Skeletal muscle satellite cell (primary cell): ENCODE results near the gene MAGI1.

Source experiments
- H3K27me3 ChIP-seq: 2 replicates; pipeline ENCODE4 v1.7.0; 2013; ENCODE audit warnings: low read length; ENCODE audit not compliant: control insufficient read depth, insufficient read depth
- H3K36me3 ChIP-seq: 2 replicates; pipeline ENCODE4 v1.7.0; 2013; ENCODE audit warnings: mild to moderate bottlenecking, control low read depth, low read length; ENCODE audit not compliant: insufficient read depth
- H3K4me1 ChIP-seq: 2 replicates; pipeline ENCODE4 v1.7.0; 2013; ENCODE audit warnings: low read length; ENCODE audit not compliant: control insufficient read depth, insufficient read depth
- H3K4me2 ChIP-seq: 2 replicates; pipeline ENCODE4 v1.7.0; 2013; ENCODE audit warnings: mild to moderate bottlenecking, low read length
- H3K4me3 ChIP-seq: 2 replicates; pipeline ENCODE4 v1.7.0; 2013; ENCODE audit warnings: low read length
- H3K9ac ChIP-seq: 2 replicates; pipeline ENCODE4 v1.7.0; 2013; ENCODE audit warnings: mild to moderate bottlenecking, low read depth, low read length, moderate library complexity
- H3K9me3 ChIP-seq: replicated peaks from 2 replicates; pipeline ENCODE4 v1.7.0; 2013; ENCODE audit warnings: mild to moderate bottlenecking, control low read depth, low read length

The MAGI1 gene

DNA sequence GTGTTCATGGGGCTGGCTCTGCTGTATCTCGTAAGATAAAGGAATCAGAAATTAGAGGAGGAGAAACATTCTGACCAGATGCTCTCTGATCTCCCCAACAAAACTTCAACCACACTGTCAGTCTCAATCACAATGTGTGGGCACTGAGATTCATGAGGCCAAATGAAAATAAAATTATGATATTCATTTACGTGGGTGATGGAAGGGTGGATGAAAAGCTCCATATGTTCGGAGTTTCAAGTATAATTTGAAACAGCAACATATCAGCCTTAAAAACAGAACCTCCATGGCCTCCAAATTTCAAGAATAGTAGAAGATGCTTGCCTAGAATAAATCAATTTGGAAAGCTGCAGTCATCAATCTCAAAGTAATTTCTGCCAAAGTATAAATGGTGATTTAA, 363.7 kb downstream of the MAGI1 start:
- H3K27me3 ChIP-seq: no peaks in the 10 kb centered on the region
- H3K4me2 ChIP-seq: no peak overlapping the region
- H3K36me3 ChIP-seq: no peaks in the 10 kb centered on the region
- no peak overlapping the region for H3K4me3 ChIP-seq
- no peaks in the 10 kb centered on the region for H3K9me3 ChIP-seq
- H3K9ac ChIP-seq: no peak overlapping the region
- no peaks in the 10 kb centered on the region for H3K4me1 ChIP-seq

DNA sequence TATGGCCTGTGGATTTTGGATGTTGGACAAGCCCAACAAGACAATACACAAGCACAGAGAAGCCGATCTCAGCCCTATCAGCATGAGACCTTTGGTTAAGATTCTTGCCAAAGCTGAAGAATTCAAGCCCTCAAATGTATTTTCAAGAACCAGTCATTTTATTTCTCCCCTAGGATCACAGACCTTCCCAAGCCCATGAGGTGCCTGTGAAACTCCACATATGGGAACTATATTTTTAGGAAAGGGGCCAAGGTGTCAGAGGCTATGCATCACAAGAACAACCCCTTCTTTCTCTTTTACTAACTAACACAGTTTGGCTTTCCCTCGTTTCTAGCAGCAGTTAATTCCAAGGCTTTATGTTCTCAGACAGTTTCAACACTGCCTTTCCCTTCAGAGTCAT, 364.5 kb downstream of the MAGI1 start:
- no peaks in the 10 kb centered on the region for H3K4me1 ChIP-seq
- H3K4me2 ChIP-seq: no peak overlapping the region
- H3K27me3 ChIP-seq: no peaks in the 10 kb centered on the region
- no peak overlapping the region for H3K9ac ChIP-seq
- no peak overlapping the region for H3K4me3 ChIP-seq
- H3K9me3 ChIP-seq: no peaks in the 10 kb centered on the region
- no peaks in the 10 kb centered on the region for H3K36me3 ChIP-seq

DNA sequence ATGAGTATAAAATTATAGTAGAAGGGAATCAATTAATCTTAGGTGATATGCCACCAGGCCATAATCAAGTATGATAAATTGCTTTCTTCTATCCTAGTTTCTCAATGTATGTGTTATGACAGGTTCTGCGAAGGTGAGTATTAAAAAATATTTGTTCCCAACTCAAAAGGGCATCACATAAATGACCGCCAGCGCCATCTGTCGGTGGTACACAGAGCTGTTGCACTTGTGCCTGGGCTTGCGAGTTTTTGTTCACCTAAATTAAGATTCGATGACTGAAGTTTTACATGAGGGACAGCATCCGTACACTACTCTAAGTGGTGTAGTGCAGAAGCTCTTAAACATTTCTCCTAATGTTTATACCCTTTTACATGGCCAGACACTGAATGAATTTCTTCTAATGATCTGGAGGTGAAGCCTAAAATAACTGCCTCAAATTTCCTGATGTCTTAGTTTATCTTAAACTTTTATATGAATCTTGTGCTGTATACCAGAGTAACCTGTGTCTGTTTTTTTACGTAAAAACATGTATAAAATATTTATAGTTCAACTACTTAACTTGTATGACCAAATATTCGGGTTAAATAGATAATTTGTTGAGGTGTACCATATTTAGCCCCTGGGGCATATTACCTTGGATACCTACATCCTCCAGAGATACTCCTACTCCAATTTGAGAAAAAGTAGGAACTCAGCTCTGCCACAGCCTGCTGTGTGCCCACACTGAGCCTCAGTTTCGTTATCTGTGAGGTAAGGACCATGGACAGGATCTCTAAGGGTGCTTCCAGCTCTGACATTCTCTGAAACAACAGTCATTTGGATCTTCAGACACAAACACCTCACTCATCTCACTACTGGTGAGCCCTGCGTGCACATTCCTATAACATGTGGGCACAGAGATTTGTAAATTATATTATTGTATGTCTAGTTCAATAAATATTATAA, 365.6 kb downstream of the MAGI1 start:
- Histone ChIP-seq H3K9ac (no peak overlapping the region), H3K4me3 (no peak overlapping the region), H3K4me1 (no peaks in the 10 kb centered on the region), H3K27me3 (no peaks in the 10 kb centered on the region), H3K9me3 (no peaks in the 10 kb centered on the region), H3K36me3 (no peaks in the 10 kb centered on the region), H3K4me2 (no peak overlapping the region)

DNA sequence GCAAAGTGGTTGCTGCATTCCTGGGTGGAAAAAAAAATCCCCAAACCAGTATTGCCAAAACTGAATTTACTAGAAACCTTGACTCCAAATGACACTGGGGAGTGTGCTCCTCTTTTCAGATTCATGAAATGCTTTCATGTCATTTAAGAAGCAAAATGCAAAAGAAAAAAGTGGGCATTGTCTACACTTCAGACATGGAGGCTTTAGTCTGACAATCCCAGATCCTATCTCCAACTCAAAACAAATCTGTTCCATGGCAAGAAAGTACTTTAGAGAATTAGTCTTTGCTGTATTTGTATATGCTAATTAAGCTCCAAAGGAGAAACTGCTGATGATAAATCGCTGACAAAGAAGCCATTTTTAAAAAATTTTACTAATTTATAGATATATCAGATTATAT, 366.7 kb downstream of the MAGI1 start:
- Histone ChIP-seq H3K4me1 (no peaks in the 10 kb centered on the region), H3K4me2 (no peak overlapping the region), H3K36me3 (no peaks in the 10 kb centered on the region), H3K27me3 (no peaks in the 10 kb centered on the region), H3K9me3 (no peaks in the 10 kb centered on the region), H3K9ac (no peak overlapping the region), H3K4me3 (no peak overlapping the region)

DNA sequence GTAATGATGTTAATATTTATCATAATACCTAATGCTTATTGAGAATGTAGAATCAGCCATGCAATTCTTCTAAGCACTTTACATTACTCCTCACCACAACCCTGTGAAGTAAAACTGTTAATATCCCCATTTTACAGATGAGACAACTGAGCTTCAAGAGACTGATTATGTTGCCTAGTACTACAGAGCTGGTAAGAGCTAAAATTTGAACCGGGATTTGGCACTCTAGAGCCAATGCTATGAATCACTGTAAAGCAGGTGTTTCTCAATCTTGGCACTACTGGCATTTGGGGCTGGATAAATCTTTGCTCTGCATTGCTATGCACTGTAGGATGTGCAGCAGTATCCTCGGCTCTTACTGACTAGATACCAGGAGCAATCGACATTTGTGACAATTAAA, 367.7 kb downstream of the MAGI1 start:
- no peaks in the 10 kb centered on the region for H3K36me3 ChIP-seq
- no peaks in the 10 kb centered on the region for H3K4me1 ChIP-seq
- H3K4me2 ChIP-seq: no peak overlapping the region
- no peaks in the 10 kb centered on the region for H3K9me3 ChIP-seq
- H3K4me3 ChIP-seq: no peak overlapping the region
- no peaks in the 10 kb centered on the region for H3K27me3 ChIP-seq
- no peak overlapping the region for H3K9ac ChIP-seq

DNA sequence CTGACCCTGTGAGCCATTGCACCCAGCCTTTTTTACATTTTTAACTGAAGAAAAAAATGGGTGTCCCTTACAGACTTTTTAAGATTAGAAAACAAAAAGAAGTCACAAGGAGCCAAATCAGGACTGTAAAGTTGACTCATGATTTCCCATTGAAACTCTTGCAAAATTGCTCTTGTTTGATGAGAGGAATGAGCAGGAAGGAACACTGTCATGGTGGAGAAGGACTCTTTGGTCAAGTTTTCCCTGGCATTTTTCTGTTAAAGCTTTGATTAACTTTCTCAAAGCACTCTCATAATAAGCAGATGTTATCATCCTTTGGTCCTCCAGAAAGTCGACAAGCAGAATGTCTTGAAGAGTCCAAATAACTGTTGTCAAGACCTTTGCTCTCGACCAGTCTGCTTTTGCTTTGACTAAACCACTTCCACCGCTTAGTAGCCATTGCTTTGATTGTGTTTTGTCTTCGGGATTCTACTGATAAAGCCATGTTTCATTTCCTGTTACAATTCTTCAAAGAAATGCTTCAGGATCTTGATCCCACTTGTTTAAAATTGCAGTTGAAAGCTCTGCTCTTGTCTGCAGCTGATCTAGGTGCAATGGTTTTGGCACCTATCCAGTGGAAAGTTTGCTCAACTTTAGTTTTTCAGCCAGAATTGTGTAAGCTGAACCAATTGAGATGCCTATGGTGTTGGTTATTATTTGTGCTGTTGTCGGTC, 369.4 kb downstream of the MAGI1 start:
- Histone ChIP-seq H3K4me1 (no peaks in the 10 kb centered on the region), H3K4me3 (no peak overlapping the region), H3K4me2 (no peak overlapping the region), H3K9me3 (no peaks in the 10 kb centered on the region), H3K27me3 (no peaks in the 10 kb centered on the region), H3K36me3 (no peaks in the 10 kb centered on the region), H3K9ac (no peak overlapping the region)

DNA sequence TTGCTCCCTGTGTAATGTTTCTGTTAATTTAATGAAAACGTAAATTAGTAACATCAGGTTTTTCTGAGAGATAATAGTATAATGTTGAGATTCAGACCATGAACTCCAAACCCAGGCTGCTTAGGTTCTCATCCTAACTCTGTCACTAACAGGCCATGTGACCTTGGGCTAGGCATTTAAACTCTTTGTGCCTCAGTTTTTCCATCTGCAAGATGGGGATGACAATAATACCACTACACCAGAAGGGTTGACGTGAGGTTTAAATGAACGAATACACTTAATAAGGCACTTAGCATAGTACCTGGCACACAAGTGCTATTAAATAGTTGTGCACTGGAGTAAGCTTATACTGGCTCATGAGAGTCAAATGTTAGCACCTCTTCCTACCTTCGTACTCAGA, 370.8 kb downstream of the MAGI1 start:
- Histone ChIP-seq H3K9ac (no peak overlapping the region), H3K27me3 (no peaks in the 10 kb centered on the region), H3K9me3 (no peaks in the 10 kb centered on the region), H3K4me3 (no peak overlapping the region), H3K4me1 (no peaks in the 10 kb centered on the region), H3K36me3 (no peaks in the 10 kb centered on the region), H3K4me2 (no peak overlapping the region)

DNA sequence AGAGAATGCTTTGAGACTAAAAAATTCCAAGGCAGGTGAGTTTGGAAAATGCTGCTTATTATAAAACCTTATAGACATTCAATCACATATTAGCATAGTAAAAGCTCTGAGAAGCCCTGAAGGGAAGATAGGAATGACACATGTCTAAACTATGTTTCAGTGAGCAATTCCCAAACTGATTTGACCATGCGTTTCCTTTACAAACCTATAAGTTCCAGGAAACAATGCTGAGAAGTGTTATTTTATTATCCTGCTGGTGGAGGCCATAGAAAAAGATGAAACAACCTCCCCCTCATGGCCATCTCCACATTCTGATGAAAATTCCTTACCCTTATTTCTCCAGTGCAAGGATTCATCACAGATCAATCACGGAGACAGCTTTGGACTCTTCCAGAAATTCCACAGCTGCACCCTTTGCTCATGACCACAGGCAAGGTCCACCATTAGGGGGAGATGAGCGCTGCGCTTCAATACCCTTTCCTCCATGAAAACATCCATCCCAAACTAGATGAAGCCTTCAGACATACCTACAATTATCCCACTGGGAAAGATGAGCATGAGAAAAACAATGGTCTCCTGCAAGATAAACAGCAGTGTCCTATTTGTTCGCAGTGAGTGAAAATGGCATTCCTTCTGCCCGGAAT, 372.1 kb downstream of the MAGI1 start:
- Histone ChIP-seq H3K4me3 (no peak overlapping the region), H3K9ac (no peak overlapping the region), H3K27me3 (no peaks in the 10 kb centered on the region), H3K4me2 (no peak overlapping the region), H3K4me1 (no peaks in the 10 kb centered on the region), H3K36me3 (no peaks in the 10 kb centered on the region), H3K9me3 (no peaks in the 10 kb centered on the region)

DNA sequence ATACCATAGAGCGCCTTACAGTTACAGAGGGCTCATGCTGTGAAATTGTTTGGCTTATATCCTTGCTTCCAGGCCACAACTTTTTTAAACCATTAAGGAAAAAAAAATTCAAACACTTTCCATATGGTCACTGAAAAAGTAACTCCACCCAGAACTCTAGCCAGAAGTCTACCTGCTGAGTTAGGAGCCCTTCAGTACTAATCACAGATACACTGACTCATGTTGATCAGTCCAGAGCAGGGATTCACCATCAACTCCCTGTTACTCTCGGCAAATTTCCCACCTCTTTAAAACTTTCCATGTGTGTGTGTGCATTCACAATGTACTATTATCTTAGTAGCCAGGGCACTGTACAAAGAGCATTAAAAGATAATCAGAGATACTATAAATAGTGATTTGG, 372.8 kb downstream of the MAGI1 start:
- Histone ChIP-seq H3K9ac (no peak overlapping the region), H3K4me3 (no peak overlapping the region), H3K9me3 (no peaks in the 10 kb centered on the region), H3K4me1 (no peaks in the 10 kb centered on the region), H3K36me3 (no peaks in the 10 kb centered on the region), H3K27me3 (no peaks in the 10 kb centered on the region), H3K4me2 (no peak overlapping the region)

DNA sequence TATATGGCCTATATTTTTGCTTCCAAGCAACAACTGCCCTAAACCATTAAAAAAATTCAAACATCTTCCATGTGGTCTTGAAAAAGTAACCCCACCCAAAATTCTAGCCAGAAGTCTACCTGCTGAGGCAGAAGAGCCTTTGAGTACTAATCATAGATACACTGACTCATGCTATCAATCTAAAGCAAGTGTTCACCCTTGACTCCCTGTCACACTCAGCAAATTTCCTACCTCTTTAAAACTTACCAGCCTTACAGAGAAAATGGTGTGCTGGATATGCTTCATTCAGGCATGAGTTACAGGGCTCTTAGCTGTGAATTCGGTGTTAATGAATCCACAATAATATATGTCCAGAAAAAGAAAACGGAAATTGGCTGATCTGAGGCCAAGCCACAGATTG, 373.8 kb downstream of the MAGI1 start:
- no peaks in the 10 kb centered on the region for H3K9me3 ChIP-seq
- no peak overlapping the region for H3K4me2 ChIP-seq
- H3K4me1 ChIP-seq: no peaks in the 10 kb centered on the region
- H3K27me3 ChIP-seq: no peaks in the 10 kb centered on the region
- H3K4me3 ChIP-seq: no peak overlapping the region
- no peaks in the 10 kb centered on the region for H3K36me3 ChIP-seq
- no peak overlapping the region for H3K9ac ChIP-seq

DNA sequence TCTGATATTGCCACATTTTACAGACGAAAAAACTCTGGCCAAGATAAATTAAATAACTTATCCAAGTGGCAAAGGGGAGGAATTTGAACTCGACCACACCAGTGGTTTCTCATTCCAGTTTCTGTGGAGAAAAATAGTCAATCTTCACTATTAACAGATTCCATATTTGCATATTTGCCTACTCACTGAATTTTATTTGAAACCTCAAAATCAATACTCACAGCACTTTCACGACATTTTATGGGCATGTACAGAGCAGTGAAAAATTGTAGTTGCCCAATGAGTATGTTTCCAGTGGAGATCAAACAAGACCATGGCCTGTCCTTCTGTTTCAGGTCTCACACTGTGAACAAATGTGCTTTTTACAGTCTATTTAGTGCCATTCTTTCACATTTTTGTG, 374.3 kb downstream of the MAGI1 start:
- no peaks in the 10 kb centered on the region for H3K4me1 ChIP-seq
- H3K27me3 ChIP-seq: no peaks in the 10 kb centered on the region
- no peak overlapping the region for H3K4me2 ChIP-seq
- H3K9me3 ChIP-seq: no peaks in the 10 kb centered on the region
- H3K9ac ChIP-seq: no peak overlapping the region
- no peaks in the 10 kb centered on the region for H3K36me3 ChIP-seq
- H3K4me3 ChIP-seq: no peak overlapping the region
